H9 (cell line): ENCODE measurements around the gene ATP13A2. TPM values are rescaled to one million over a fixed set of nuclear protein-coding genes. Genes with fewer than 3 reads are reported as not detected.

Experiments used
- DNase-seq: peaks from one replicate; pipeline ENCODE4 v3.0.0-alpha.2; 2017
- H2AFZ ChIP-seq: one replicate; pipeline ENCODE4 v1.6.1; 2013; ENCODE audit warnings: mild to moderate bottlenecking, low read length, control low read depth, moderate library complexity
- H2AK5ac ChIP-seq: 2 replicates; pipeline ENCODE4 v1.6.1; 2013; ENCODE audit warnings: low read length, control low read depth, mixed read lengths; ENCODE audit not compliant: insufficient read length
- H2BK120ac ChIP-seq: one replicate; pipeline ENCODE4 v1.6.1; 2013; ENCODE audit warnings: low read depth, mild to moderate bottlenecking, low read length, control low read depth, inconsistent platforms; ENCODE audit not compliant: poor library complexity, severe bottlenecking
- H2BK12ac ChIP-seq: 2 replicates; pipeline ENCODE4 v1.6.1; 2013; ENCODE audit warnings: low read length, control low read depth, mixed read lengths, low read depth; ENCODE audit not compliant: insufficient read length
- H2BK15ac ChIP-seq: 2 replicates; pipeline ENCODE4 v1.6.1; 2013; ENCODE audit warnings: low read depth, low read length, control low read depth
- H2BK20ac ChIP-seq: one replicate; pipeline ENCODE4 v1.6.1; 2013; ENCODE audit warnings: low read depth, mild to moderate bottlenecking, low read length, control low read depth, inconsistent platforms; ENCODE audit not compliant: poor library complexity, severe bottlenecking
- H2BK5ac ChIP-seq: 2 replicates; pipeline ENCODE4 v1.6.1; 2013; ENCODE audit warnings: low read length, control low read depth, mixed read lengths; ENCODE audit not compliant: insufficient read length
- H3K14ac ChIP-seq: 2 replicates; pipeline ENCODE4 v1.6.1; 2013; ENCODE audit warnings: low read length, control low read depth; ENCODE audit not compliant: insufficient read depth
- H3K18ac ChIP-seq: 2 replicates; pipeline ENCODE4 v1.6.1; 2013; ENCODE audit warnings: low read depth, mild to moderate bottlenecking, mixed read lengths, low read length, control low read depth; ENCODE audit not compliant: insufficient read length
- H3K23ac ChIP-seq: 2 replicates; pipeline ENCODE4 v1.6.1; 2013; ENCODE audit warnings: low read length, control low read depth, mixed read lengths, low read depth; ENCODE audit not compliant: insufficient read length
- H3K23me2 ChIP-seq: 2 replicates; pipeline ENCODE4 v1.6.1; 2013; ENCODE audit warnings: low read depth, mild to moderate bottlenecking, mixed read lengths, low read length, control low read depth; ENCODE audit not compliant: insufficient read length, poor library complexity, severe bottlenecking
- H3K27ac ChIP-seq: 2 replicates; pipeline ENCODE4 v1.5.1; 2013; ENCODE audit warnings: low read length, control low read depth, mixed read lengths, low read depth; ENCODE audit not compliant: insufficient read length
- H3K27me3 ChIP-seq: 2 replicates; pipeline ENCODE4 v1.6.1; 2013; ENCODE audit warnings: low read length, control low read depth, inconsistent platforms; ENCODE audit not compliant: insufficient read depth
- H3K4ac ChIP-seq: 2 replicates; pipeline ENCODE4 v1.6.1; 2013; ENCODE audit warnings: low read depth, mild to moderate bottlenecking, control low read depth, inconsistent platforms, low read length, moderate library complexity
- H3K4me1 ChIP-seq: 2 replicates; pipeline ENCODE4 v1.6.1; 2013; ENCODE audit warnings: low read length, control low read depth, inconsistent platforms; ENCODE audit not compliant: insufficient read depth
- H3K4me2 ChIP-seq: 2 replicates; pipeline ENCODE4 v1.6.1; 2013; ENCODE audit warnings: low read length, control low read depth, mixed read lengths; ENCODE audit not compliant: insufficient read length, insufficient read depth
- H3K56ac ChIP-seq: 2 replicates; pipeline ENCODE4 v1.6.1; 2013; ENCODE audit warnings: low read depth, mild to moderate bottlenecking, mixed read lengths, low read length, control low read depth; ENCODE audit not compliant: insufficient read length
- H3K79me1 ChIP-seq: 2 replicates; pipeline ENCODE4 v1.6.1; 2013; ENCODE audit warnings: low read depth, mild to moderate bottlenecking, moderate library complexity, low read length, control low read depth, inconsistent platforms; ENCODE audit not compliant: insufficient read depth, poor library complexity, severe bottlenecking
- H3K79me2 ChIP-seq: 2 replicates; pipeline ENCODE4 v1.6.1; 2013; ENCODE audit warnings: low read length, control low read depth, inconsistent platforms; ENCODE audit not compliant: insufficient read depth
- H3K9ac ChIP-seq: 2 replicates; pipeline ENCODE4 v1.6.1; 2013; ENCODE audit warnings: low read length, control low read depth, mixed read lengths; ENCODE audit not compliant: insufficient read length; ENCODE audit errors: extremely low read depth
- H3K9me3 ChIP-seq: one replicate; pipeline ENCODE4 v1.6.1; 2013; ENCODE audit warnings: low read depth, low read length, inconsistent platforms; ENCODE audit not compliant: control insufficient read depth
- H3T11ph ChIP-seq: one replicate; pipeline ENCODE4 v1.6.1; 2013; ENCODE audit warnings: mild to moderate bottlenecking, low read length, control low read depth, inconsistent platforms
- H4K20me1 ChIP-seq: one replicate; pipeline ENCODE4 v1.6.1; 2013; ENCODE audit not compliant: control insufficient read depth, insufficient read length, insufficient read depth
- H4K5ac ChIP-seq: 2 replicates; pipeline ENCODE4 v1.6.1; 2013; ENCODE audit warnings: low read depth, mild to moderate bottlenecking, mixed read lengths, low read length, control low read depth; ENCODE audit not compliant: insufficient read length
- H4K8ac ChIP-seq: replicated peaks from 2 replicates; pipeline ENCODE4 v1.6.1; 2013; ENCODE audit warnings: low read length, control low read depth, mixed read lengths, low read depth; ENCODE audit not compliant: insufficient read length
- H4K91ac ChIP-seq: 2 replicates; pipeline ENCODE4 v1.6.1; 2013; ENCODE audit warnings: low read depth, mild to moderate bottlenecking, moderate library complexity, mixed read lengths, low read length, control low read depth; ENCODE audit not compliant: insufficient read length
- H3K27ac Mint-ChIP-seq, 3 experiments: 2 replicates in 2 of 3; 3 replicates in 1 of 3; pipeline ENCODE4 v1.8.0; 2020 to 2021; ENCODE audit warnings: mixed read lengths in 3 of 3, mild to moderate bottlenecking in 1 of 3, moderate library complexity in 1 of 3
- H3K27me3 Mint-ChIP-seq: 2 replicates; pipeline ENCODE4 v1.8.0; 2021; ENCODE audit warnings: low read depth, mild to moderate bottlenecking, moderate library complexity, mixed read lengths
- H3K36me3 Mint-ChIP-seq, 3 experiments: 2 replicates in 2 of 3; 3 replicates in 1 of 3; pipeline ENCODE4 v1.8.0; 2020 to 2021; ENCODE audit warnings: low read depth in 3 of 3, mixed read lengths in 3 of 3; ENCODE audit not compliant: insufficient read depth in 1 of 3
- H3K4me1 Mint-ChIP-seq, 2 experiments: 2 replicates each; pipeline ENCODE4 v1.8.0; 2020; ENCODE audit warnings: mixed read lengths in 2 of 2
- H3K4me3 Mint-ChIP-seq, 2 experiments: 2 replicates in 1 of 2; 3 replicates in 1 of 2; pipeline ENCODE4 v1.8.0; 2020 to 2021; ENCODE audit warnings: mild to moderate bottlenecking in 2 of 2, mixed read lengths in 2 of 2, moderate library complexity in 1 of 2
- H3K9me3 Mint-ChIP-seq, 2 experiments: 2 replicates in 1 of 2; 3 replicates in 1 of 2; pipeline ENCODE4 v1.8.0; 2020; ENCODE audit warnings: mild to moderate bottlenecking in 2 of 2, mixed read lengths in 2 of 2, moderate library complexity in 1 of 2
- CTCF ChIP-seq: fragments of 200-600 bp; sonication (generic); conservative IDR thresholded peaks from 3 replicates; pipeline ENCODE4 v1.8.0; 2021; ENCODE audit warnings: antibody characterized with exemption, mild to moderate bottlenecking
- WGBS: extraction: QIAGEN DNeasy Blood & Tissue Kit; methylation state at CpG from one replicate; pipeline ENCODE4 v1.1.7; 2013; ENCODE audit warnings: missing lambda C conversion rate, low lambda C conversion rate, mixed read lengths; ENCODE audit not compliant: insufficient read length; ENCODE audit errors: extremely low coverage; 5-methylcytosine and 5-hydroxymethylcytosine counted together
- total RNA-seq: library from RNA; stranded (reverse); gene quantifications from 2 replicates; pipeline ENCODE4 v1.2.1, GENCODE V29; 2021

The ATP13A2 gene
- total RNA-seq, 1 experiment from 2014 or later, result 53.6 TPM

GRCh38 chr1:16961297-16962133 lies 50.2 kb downstream of the ATP13A2 start:
- Histone ChIP-seq H3K79me1 (no peaks in the 10 kb centered on the region), H3K9ac (no peak overlapping the region), H3K79me2 (no peaks in the 10 kb centered on the region), H2BK5ac (no peak overlapping the region), H2BK12ac (no peak overlapping the region), H4K8ac (no peak overlapping the region), H3K56ac (no peak overlapping the region), H4K20me1 (no peaks in the 10 kb centered on the region), H3K4ac (no peak overlapping the region), H2BK20ac (no peak overlapping the region), H3K27ac (no peak overlapping the region), H2BK120ac (no peak overlapping the region), H3K4me1 (no peaks in the 10 kb centered on the region), H3K23ac (no peak overlapping the region), H2BK15ac (no peak overlapping the region), H4K91ac (no peak overlapping the region), H3K9me3 (no peaks in the 10 kb centered on the region), H2AK5ac (no peak overlapping the region), H3K14ac (no peak overlapping the region), H4K5ac (no peak overlapping the region), H3K4me2 (no peak overlapping the region), H3K27me3 (no peaks in the 10 kb centered on the region), H3T11ph (no peak overlapping the region), H3K23me2 (no peaks in the 10 kb centered on the region), H2AFZ (no peak overlapping the region), H3K18ac (no peak overlapping the region)
- no peak overlapping the region for H3K27ac Mint-ChIP-seq
- no peak for TF ChIP-seq CTCF
- H3K4me3 Mint-ChIP-seq, result peak overlapping the region; percentile 45 to 68
- H3K4me1 Mint-ChIP-seq, result peaks cover 3 to 8% of the 10 kb centered on the region in 2 experiments
- WGBS, result no CpG with 5 or more reads among the region's 14 CpGs
- H3K36me3 Mint-ChIP-seq, result peaks cover 13 to 31% (median 28%) of the 10 kb centered on the region in 3 experiments
- H3K27me3 Mint-ChIP-seq, result no peaks in the 10 kb centered on the region
- no peak for DNase-seq
- H3K9me3 Mint-ChIP-seq, result no peaks in the 10 kb centered on the region
